GM23338 (cell line): ENCODE data around the gene NKAIN2. TPM values are rescaled to one million over a fixed set of nuclear protein-coding genes. Genes with fewer than 3 reads are reported as not detected.

Source experiments
- ATAC-seq: fragments of 200-7000 bp; cut with Tn5 transposase; 3 replicates; pipeline ENCODE4 v1.9.1; 2020
- DNase-seq: peaks from one replicate; pipeline ENCODE4 v3.0.0-alpha.2; 2015; ENCODE audit warnings: low spot score
- H2AFZ ChIP-seq: fragments of 200-600 bp; sonication (generic); 2 replicates; pipeline ENCODE4 v1.8.0; 2016; ENCODE audit warnings: antibody characterized with exemption, mild to moderate bottlenecking, moderate library complexity
- H3F3A ChIP-seq: fragments of 200-600 bp; sonication (generic); replicated peaks from 2 replicates; pipeline ENCODE4 v1.8.0; 2017; ENCODE audit warnings: antibody characterized with exemption, mixed run types, low read depth
- H3K27ac ChIP-seq: fragments of 200-600 bp; sonication (generic); 2 replicates; pipeline ENCODE4 v1.6.1; 2016; ENCODE audit warnings: low read depth
- H3K27me3 ChIP-seq: fragments of 200-600 bp; sonication (generic); 2 replicates; pipeline ENCODE4 v1.8.0; 2016; ENCODE audit warnings: mild to moderate bottlenecking, mixed run types, moderate library complexity; ENCODE audit not compliant: insufficient read depth
- H3K36me3 ChIP-seq: fragments of 200-600 bp; sonication (generic); 2 replicates; pipeline ENCODE4 v1.8.0; 2016; ENCODE audit warnings: mild to moderate bottlenecking; ENCODE audit not compliant: insufficient read depth
- H3K4me1 ChIP-seq: fragments of 200-600 bp; sonication (generic); 2 replicates; pipeline ENCODE4 v1.8.0; 2016; ENCODE audit warnings: mild to moderate bottlenecking, moderate library complexity; ENCODE audit not compliant: insufficient read depth
- H3K4me2 ChIP-seq: fragments of 200-600 bp; sonication (generic); 2 replicates; pipeline ENCODE4 v1.7.1; 2017; ENCODE audit warnings: mixed run types
- H3K4me3 ChIP-seq: fragments of 200-600 bp; sonication (generic); 2 replicates; pipeline ENCODE4 v1.6.1; 2016; ENCODE audit warnings: mixed run types
- H3K79me2 ChIP-seq: fragments of 200-600 bp; sonication (generic); replicated peaks from 2 replicates; pipeline ENCODE4 v1.8.0; 2017; ENCODE audit warnings: mild to moderate bottlenecking; ENCODE audit not compliant: insufficient read depth
- H3K9me2 ChIP-seq: fragments of 200-600 bp; sonication (generic); 2 replicates; pipeline ENCODE4 v1.8.0; 2017; ENCODE audit not compliant: insufficient read depth
- H4K20me1 ChIP-seq: fragments of 200-600 bp; sonication (generic); replicated peaks from 2 replicates; pipeline ENCODE4 v1.8.0; 2017; ENCODE audit warnings: mild to moderate bottlenecking; ENCODE audit not compliant: insufficient read depth
- H3K27ac Mint-ChIP-seq: 2 replicates; pipeline ENCODE4 v1.8.0; 2020; ENCODE audit warnings: inconsistent platforms, mild to moderate bottlenecking, moderate library complexity, mixed read lengths
- H3K27me3 Mint-ChIP-seq: 3 replicates; pipeline ENCODE4 v1.8.0; 2022; ENCODE audit warnings: low read depth, mild to moderate bottlenecking, moderate library complexity, mixed read lengths, inconsistent platforms; ENCODE audit not compliant: insufficient read depth, poor library complexity
- H3K36me3 Mint-ChIP-seq: 3 replicates; pipeline ENCODE4 v1.8.0; 2021; ENCODE audit warnings: low read depth, mild to moderate bottlenecking, inconsistent platforms, moderate library complexity, mixed read lengths
- H3K4me1 Mint-ChIP-seq: 3 replicates; pipeline ENCODE4 v1.8.0; 2020; ENCODE audit warnings: mild to moderate bottlenecking, inconsistent platforms, mixed read lengths
- H3K4me3 Mint-ChIP-seq: 3 replicates; pipeline ENCODE4 v1.8.0; 2021; ENCODE audit warnings: moderate library complexity, mild to moderate bottlenecking, inconsistent platforms, mixed read lengths
- H3K9me3 Mint-ChIP-seq: 3 replicates; pipeline ENCODE4 v1.8.0; 2020; ENCODE audit warnings: moderate library complexity, mild to moderate bottlenecking, inconsistent platforms, mixed read lengths
- CREB1 ChIP-seq: fragments of 250-450 bp; sonication (Bioruptor Pico); IDR thresholded peaks from 2 replicates; pipeline ENCODE4 v1.5.0; 2020; ENCODE audit warnings: low read depth, mild to moderate bottlenecking, moderate library complexity
- EZH2 ChIP-seq: fragments of 200-600 bp; sonication (generic); IDR thresholded peaks from one replicate; pipeline ENCODE4 v1.8.0; 2017; ENCODE audit warnings: antibody characterized with exemption, mild to moderate bottlenecking, low read depth; ENCODE audit not compliant: unreplicated experiment
- EZH2phosphoT487 ChIP-seq: fragments of 200-600 bp; sonication (generic); IDR thresholded peaks from one replicate; pipeline ENCODE4 v1.8.1; 2018; ENCODE audit warnings: antibody characterized with exemption; ENCODE audit not compliant: unreplicated experiment
- JUNB ChIP-seq: IDR thresholded peaks from one replicate; pipeline ENCODE4 v1.6.1; 2016; ENCODE audit warnings: antibody characterized with exemption; ENCODE audit not compliant: unreplicated experiment
- POLR2AphosphoS5 ChIP-seq: IDR thresholded peaks from 2 replicates; pipeline ENCODE4 v1.6.1; 2016; ENCODE audit warnings: antibody characterized with exemption, low read depth
- STAT1 ChIP-seq: IDR thresholded peaks from one replicate; pipeline ENCODE4 v1.6.1; 2016; ENCODE audit warnings: antibody characterized with exemption; ENCODE audit not compliant: unreplicated experiment
- ZNF114 ChIP-seq: fragments of 250-450 bp; sonication (Bioruptor Pico); IDR thresholded peaks from 2 replicates; pipeline ENCODE4 v1.5.0; 2020; ENCODE audit warnings: mild to moderate bottlenecking, moderate library complexity
- ZNF331 ChIP-seq: fragments of 250-450 bp; sonication (Bioruptor Pico); IDR thresholded peaks from 2 replicates; pipeline ENCODE4 v1.5.0; 2020; ENCODE audit warnings: low read depth, mild to moderate bottlenecking, moderate library complexity
- polyA plus RNA-seq: library from polyadenylated mRNA; unstranded; fragments of >200 nt; fragmentation: Nextera tagmentation; extraction: Ambion mirVana; gene quantifications from 2 replicates; pipeline ENCODE4 v1.2.1, GENCODE V29; 2016
- total RNA-seq: library from RNA; depleted of rRNA; stranded (reverse); fragments of >200 nt; shearing (Covaris generic); gene quantifications from 2 replicates; pipeline ENCODE4 v1.2.3, GENCODE V29; 2014
- TF ChIP-seq, protein P1 (sequence below): IDR thresholded peaks from one replicate; pipeline ENCODE4 v1.6.1; 2018; ENCODE audit warnings: antibody characterized with exemption; ENCODE audit not compliant: unreplicated experiment
- TF ChIP-seq, protein P2 (sequence below): fragments of 250-450 bp; sonication (Bioruptor Pico); IDR thresholded peaks from 2 replicates; pipeline ENCODE4 v1.5.0; 2020; ENCODE audit warnings: mild to moderate bottlenecking, moderate library complexity
- TF ChIP-seq, protein P3 (sequence below), 2 experiments: fragments of 200-600 bp in 1 of 2; sonication (generic) in 1 of 2; conservative IDR thresholded peaks; 2 replicates each; pipeline versions ENCODE4 v1.5.1 to v1.6.1; 2016 to 2017; ENCODE audit warnings: antibody characterized with exemption in 2 of 2, low read depth in 2 of 2, mild to moderate bottlenecking in 2 of 2, moderate library complexity in 1 of 2
- TF ChIP-seq, protein P4 (sequence below): IDR thresholded peaks from 2 replicates; pipeline ENCODE4 v1.6.1; 2016; ENCODE audit warnings: antibody characterized with exemption

The NKAIN2 gene
- total and polyA plus RNA-seq, 2 experiments from 2014 or later: 0.39 to 1.1 TPM

DNA sequence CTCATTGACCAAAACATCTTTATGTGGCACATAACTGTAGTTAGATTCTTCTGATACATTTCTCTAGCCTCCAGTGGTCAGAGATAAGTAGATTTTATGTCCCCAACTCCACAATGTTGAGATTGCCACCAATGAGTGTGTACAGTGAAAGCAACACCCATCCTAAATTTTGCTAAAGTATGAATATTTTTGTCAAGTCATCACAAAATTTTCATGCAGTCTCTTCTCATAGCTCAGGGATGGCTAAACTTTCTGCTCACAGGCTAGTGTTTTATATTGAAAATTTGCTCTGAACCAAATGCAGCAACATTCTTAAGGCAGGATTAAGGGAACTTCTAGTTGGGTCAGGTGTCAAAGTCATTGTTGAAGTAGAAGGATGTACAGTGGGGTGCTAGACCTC is 203.6 kb downstream of the NKAIN2 start:
- no peaks in the 10 kb centered on the region for H4K20me1 ChIP-seq
- H3K9me2 ChIP-seq: no peaks in the 10 kb centered on the region
- no peak overlapping the region for H3K4me3 Mint-ChIP-seq
- H2AFZ ChIP-seq: no peak overlapping the region
- TF ChIP-seq ZNF114 (CRISPR knock-in tag): no peak
- TF ChIP-seq, protein P1, sequence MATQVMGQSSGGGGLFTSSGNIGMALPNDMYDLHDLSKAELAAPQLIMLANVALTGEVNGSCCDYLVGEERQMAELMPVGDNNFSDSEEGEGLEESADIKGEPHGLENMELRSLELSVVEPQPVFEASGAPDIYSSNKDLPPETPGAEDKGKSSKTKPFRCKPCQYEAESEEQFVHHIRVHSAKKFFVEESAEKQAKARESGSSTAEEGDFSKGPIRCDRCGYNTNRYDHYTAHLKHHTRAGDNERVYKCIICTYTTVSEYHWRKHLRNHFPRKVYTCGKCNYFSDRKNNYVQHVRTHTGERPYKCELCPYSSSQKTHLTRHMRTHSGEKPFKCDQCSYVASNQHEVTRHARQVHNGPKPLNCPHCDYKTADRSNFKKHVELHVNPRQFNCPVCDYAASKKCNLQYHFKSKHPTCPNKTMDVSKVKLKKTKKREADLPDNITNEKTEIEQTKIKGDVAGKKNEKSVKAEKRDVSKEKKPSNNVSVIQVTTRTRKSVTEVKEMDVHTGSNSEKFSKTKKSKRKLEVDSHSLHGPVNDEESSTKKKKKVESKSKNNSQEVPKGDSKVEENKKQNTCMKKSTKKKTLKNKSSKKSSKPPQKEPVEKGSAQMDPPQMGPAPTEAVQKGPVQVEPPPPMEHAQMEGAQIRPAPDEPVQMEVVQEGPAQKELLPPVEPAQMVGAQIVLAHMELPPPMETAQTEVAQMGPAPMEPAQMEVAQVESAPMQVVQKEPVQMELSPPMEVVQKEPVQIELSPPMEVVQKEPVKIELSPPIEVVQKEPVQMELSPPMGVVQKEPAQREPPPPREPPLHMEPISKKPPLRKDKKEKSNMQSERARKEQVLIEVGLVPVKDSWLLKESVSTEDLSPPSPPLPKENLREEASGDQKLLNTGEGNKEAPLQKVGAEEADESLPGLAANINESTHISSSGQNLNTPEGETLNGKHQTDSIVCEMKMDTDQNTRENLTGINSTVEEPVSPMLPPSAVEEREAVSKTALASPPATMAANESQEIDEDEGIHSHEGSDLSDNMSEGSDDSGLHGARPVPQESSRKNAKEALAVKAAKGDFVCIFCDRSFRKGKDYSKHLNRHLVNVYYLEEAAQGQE: no peak
- TF ChIP-seq, protein P2, sequence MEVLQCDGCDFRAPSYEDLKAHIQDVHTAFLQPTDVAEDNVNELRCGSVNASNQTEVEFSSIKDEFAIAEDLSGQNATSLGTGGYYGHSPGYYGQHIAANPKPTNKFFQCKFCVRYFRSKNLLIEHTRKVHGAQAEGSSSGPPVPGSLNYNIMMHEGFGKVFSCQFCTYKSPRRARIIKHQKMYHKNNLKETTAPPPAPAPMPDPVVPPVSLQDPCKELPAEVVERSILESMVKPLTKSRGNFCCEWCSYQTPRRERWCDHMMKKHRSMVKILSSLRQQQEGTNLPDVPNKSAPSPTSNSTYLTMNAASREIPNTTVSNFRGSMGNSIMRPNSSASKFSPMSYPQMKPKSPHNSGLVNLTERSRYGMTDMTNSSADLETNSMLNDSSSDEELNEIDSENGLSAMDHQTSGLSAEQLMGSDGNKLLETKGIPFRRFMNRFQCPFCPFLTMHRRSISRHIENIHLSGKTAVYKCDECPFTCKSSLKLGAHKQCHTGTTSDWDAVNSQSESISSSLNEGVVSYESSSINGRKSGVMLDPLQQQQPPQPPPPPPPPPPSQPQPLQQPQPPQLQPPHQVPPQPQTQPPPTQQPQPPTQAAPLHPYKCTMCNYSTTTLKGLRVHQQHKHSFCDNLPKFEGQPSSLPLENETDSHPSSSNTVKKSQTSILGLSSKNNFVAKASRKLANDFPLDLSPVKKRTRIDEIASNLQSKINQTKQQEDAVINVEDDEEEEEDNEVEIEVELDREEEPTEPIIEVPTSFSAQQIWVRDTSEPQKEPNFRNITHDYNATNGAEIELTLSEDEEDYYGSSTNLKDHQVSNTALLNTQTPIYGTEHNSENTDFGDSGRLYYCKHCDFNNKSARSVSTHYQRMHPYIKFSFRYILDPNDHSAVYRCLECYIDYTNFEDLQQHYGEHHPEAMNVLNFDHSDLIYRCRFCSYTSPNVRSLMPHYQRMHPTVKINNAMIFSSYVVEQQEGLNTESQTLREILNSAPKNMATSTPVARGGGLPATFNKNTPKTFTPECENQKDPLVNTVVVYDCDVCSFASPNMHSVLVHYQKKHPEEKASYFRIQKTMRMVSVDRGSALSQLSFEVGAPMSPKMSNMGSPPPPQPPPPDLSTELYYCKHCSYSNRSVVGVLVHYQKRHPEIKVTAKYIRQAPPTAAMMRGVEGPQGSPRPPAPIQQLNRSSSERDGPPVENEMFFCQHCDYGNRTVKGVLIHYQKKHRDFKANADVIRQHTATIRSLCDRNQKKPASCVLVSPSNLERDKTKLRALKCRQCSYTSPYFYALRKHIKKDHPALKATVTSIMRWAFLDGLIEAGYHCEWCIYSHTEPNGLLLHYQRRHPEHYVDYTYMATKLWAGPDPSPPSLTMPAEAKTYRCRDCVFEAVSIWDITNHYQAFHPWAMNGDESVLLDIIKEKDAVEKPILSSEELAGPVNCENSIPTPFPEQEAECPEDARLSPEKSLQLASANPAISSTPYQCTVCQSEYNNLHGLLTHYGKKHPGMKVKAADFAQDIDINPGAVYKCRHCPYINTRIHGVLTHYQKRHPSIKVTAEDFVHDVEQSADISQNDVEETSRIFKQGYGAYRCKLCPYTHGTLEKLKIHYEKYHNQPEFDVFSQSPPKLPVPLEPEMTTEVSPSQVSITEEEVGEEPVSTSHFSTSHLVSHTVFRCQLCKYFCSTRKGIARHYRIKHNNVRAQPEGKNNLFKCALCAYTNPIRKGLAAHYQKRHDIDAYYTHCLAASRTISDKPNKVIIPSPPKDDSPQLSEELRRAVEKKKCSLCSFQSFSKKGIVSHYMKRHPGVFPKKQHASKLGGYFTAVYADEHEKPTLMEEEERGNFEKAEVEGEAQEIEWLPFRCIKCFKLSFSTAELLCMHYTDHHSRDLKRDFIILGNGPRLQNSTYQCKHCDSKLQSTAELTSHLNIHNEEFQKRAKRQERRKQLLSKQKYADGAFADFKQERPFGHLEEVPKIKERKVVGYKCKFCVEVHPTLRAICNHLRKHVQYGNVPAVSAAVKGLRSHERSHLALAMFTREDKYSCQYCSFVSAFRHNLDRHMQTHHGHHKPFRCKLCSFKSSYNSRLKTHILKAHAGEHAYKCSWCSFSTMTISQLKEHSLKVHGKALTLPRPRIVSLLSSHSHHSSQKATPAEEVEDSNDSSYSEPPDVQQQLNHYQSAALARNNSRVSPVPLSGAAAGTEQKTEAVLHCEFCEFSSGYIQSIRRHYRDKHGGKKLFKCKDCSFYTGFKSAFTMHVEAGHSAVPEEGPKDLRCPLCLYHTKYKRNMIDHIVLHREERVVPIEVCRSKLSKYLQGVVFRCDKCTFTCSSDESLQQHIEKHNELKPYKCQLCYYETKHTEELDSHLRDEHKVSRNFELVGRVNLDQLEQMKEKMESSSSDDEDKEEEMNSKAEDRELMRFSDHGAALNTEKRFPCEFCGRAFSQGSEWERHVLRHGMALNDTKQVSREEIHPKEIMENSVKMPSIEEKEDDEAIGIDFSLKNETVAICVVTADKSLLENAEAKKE (CRISPR knock-in tag): no peak
- TF ChIP-seq ZNF331 (CRISPR knock-in tag): no peak
- TF ChIP-seq EZH2: no peak
- TF ChIP-seq JUNB: no peak
- TF ChIP-seq CREB1 (CRISPR knock-in tag): no peak
- TF ChIP-seq STAT1: no peak
- no peak for TF ChIP-seq EZH2phosphoT487
- TF ChIP-seq, protein P3, sequence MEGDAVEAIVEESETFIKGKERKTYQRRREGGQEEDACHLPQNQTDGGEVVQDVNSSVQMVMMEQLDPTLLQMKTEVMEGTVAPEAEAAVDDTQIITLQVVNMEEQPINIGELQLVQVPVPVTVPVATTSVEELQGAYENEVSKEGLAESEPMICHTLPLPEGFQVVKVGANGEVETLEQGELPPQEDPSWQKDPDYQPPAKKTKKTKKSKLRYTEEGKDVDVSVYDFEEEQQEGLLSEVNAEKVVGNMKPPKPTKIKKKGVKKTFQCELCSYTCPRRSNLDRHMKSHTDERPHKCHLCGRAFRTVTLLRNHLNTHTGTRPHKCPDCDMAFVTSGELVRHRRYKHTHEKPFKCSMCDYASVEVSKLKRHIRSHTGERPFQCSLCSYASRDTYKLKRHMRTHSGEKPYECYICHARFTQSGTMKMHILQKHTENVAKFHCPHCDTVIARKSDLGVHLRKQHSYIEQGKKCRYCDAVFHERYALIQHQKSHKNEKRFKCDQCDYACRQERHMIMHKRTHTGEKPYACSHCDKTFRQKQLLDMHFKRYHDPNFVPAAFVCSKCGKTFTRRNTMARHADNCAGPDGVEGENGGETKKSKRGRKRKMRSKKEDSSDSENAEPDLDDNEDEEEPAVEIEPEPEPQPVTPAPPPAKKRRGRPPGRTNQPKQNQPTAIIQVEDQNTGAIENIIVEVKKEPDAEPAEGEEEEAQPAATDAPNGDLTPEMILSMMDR (conservative IDR thresholded peaks at IDR 0.05; ENCODE audit: low read depth in 2 of 2): no peak
- TF ChIP-seq, protein P4, sequence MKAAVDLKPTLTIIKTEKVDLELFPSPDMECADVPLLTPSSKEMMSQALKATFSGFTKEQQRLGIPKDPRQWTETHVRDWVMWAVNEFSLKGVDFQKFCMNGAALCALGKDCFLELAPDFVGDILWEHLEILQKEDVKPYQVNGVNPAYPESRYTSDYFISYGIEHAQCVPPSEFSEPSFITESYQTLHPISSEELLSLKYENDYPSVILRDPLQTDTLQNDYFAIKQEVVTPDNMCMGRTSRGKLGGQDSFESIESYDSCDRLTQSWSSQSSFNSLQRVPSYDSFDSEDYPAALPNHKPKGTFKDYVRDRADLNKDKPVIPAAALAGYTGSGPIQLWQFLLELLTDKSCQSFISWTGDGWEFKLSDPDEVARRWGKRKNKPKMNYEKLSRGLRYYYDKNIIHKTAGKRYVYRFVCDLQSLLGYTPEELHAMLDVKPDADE: no peak
- no peak for TF ChIP-seq POLR2AphosphoS5
- no peaks in the 10 kb centered on the region for H3K9me3 Mint-ChIP-seq
- peaks cover 2% of the 10 kb centered on the region; the same call in 2 of the 3 replicates for H3K4me1 Mint-ChIP-seq
- no peaks in the 10 kb centered on the region for H3K4me1 ChIP-seq
- H3K27ac Mint-ChIP-seq: no peak overlapping the region
- no peaks in the 10 kb centered on the region for H3K36me3 ChIP-seq
- H3K36me3 Mint-ChIP-seq: no peaks in the 10 kb centered on the region
- DNase-seq (no peak), ATAC-seq (no peak)
- no peaks in the 10 kb centered on the region for H3F3A ChIP-seq
- no peaks in the 10 kb centered on the region for H3K27me3 ChIP-seq
- no peaks in the 10 kb centered on the region for H3K79me2 ChIP-seq
- peaks cover 2% of the 10 kb centered on the region for H3K27me3 Mint-ChIP-seq
- H3K4me3 ChIP-seq: no peak overlapping the region
- no peak overlapping the region for H3K4me2 ChIP-seq
- H3K27ac ChIP-seq: no peak overlapping the region
